NCI-H2029 treated with DMSO at 0.1 percent for 48 hours (cell line): ENCODE measurements around the gene RYR3.
A peak's percentile ranks its signal among the peaks of the same experiment; 100 is the strongest.

Source experiments
- DNase-seq: peaks from one replicate; lab custom pipeline; 2025; lab: John Stamatoyannopoulos, UW

RYR3 gene

GRCh38 chr15:33710748-33711147 lies 400.0 kb downstream of the RYR3 start:
- no peak for DNase-seq

DNA sequence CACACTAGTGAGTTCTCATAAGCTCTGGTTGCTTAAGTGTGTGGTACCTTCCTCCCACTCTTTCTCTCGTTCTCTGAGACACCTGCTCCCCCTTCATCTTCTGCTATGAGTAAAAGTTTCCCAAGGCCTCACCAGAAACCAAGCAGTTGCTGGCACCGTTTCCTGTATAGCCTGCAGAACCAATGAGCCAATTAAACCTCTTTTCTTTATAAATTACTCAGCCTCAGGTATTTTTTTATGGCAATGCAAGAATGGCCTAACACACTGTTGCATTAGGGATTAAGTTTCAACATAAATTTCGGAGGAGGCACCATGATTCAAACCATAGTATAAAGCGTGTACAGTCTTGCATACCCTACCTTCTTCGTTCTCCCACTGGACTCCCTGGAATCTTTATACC lies 405.3 kb downstream of the RYR3 start:
- no peak for DNase-seq

- DNase-seq, result no peak
Observed at GRCh38 chr15:33720952-33721351, 410.2 kb downstream of the RYR3 start.

GRCh38 chr15:33722005-33722672 lies 411.4 kb downstream of the RYR3 start:
- DNase-seq, result no peak

DNA sequence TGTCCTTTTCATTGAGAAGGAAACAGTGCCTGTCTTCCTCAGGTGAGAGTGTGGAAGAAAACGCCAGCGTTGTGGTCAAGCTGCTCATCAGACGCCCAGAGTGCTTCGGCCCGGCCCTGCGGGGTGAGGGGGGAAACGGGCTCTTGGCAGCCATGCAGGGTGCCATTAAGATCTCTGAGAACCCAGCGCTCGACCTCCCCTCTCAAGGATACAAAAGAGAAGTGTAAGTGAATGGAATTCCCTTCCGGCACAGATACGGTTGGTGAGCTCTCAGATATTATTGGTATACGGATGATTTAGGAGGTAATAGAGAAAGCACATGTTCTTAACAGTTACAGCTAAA lies 411.9 kb downstream of the RYR3 start:
- DNase-seq, result no peak

- no peak for DNase-seq
Observed at GRCh38 chr15:33724321-33725036, 413.7 kb downstream of the RYR3 start.

- no peak for DNase-seq
Observed at GRCh38 chr15:33729653-33730052, 418.9 kb downstream of the RYR3 start.

DNA sequence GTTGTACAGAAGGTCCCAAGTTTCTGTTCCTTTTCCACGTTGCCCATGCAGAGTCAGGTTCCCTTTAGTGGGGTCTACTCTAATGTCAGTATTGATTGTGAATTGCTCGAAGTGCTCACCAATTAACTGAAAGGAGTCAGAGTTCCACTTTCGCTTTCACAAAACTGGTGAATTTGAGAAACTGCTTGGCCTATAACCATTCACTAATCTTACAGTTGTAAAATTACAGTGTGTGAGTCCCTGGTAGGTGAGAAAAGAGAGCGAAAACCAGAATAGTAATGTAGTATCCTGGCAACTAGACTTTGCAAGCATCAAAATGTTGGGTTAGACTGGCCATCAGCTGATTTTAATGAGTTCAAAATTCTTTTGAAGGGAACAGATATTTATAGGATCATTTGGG lies 420.0 kb downstream of the RYR3 start:
- no peak for DNase-seq

- DNase-seq, result no peak
Observed at GRCh38 chr15:33735143-33735542, 424.4 kb downstream of the RYR3 start.

- DNase-seq, result no peak
Observed at GRCh38 chr15:33735637-33736247, 425.0 kb downstream of the RYR3 start.

DNA sequence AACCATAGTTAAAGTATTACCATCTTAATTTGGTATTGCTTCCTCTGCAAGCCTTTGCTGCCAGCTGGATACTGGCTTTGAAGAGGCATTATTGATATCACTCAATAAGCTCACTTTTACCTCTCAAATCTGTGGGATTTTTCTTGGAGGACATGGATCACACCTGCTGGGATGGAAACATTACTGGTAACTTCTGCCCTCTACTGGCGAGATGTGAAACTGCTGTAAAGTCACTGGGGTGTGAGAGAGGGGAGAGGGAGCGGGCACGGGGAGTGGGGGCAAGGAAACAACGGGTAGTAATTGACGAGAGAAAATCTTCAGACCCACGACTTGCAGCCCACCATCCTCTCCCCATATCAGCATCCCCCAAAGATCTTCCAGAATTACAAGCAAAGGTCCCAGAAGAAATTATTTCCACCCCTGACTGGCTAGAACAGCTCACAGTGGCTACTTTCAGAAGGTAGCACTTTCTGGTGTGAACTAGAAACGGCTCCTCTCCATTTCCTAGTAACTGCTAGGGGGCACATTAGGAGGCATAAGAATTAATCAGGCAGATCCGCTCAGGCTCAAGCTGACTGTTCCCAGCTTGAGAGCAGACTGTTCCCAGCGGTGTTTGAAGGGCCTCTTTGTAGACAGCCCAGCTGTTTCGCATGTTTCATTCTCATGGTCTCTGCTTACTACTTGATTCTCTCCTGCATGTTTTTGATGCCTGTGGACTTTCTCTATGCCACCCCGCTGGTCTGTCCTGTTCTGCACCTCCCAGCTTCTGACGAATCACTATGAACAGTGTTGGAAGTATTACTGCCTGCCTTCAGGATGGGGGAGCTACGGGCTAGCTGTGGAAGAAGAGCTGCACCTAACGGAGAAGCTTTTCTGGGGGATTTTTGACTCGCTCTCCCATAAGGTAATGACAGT lies 427.2 kb downstream of the RYR3 start:
- DNase-seq, result peak; percentile 7

DNA sequence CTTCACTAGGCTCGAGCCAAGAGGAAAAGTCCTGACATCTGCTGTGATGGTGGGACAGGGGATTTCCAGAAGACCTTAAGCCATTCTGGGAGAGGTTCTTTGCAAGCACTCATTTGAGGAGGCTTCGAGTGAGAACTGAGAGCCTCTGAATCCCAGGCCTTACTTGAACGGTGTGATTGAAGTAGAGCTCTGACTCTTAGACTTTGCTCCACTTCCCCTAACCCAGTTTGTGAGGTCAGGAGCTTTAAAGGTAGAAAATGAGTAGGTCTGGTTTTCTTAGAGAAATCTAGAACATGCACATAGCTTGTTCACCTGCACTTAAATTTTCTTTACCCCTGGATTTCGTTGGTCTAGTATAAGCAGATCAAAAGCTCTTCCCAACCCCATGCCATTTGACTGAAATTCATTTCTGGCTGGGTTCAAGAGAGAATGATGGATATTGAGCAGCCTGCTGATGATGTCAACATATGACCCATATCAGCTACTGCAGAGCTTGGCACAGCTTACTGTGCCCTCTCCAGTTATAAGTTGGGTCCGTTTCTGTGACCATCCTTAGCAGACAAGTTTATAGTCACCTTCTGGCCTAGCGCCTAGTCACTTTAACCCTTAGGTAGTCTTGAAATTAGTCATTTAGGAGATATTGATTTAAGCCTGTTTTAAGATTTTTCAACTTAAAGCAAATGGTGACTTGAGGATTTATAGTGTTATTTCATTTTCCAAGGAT lies 428.3 kb downstream of the RYR3 start:
- DNase-seq, result no peak

- DNase-seq, result no peak
Observed at GRCh38 chr15:33742306-33742705, 431.5 kb downstream of the RYR3 start.

DNA sequence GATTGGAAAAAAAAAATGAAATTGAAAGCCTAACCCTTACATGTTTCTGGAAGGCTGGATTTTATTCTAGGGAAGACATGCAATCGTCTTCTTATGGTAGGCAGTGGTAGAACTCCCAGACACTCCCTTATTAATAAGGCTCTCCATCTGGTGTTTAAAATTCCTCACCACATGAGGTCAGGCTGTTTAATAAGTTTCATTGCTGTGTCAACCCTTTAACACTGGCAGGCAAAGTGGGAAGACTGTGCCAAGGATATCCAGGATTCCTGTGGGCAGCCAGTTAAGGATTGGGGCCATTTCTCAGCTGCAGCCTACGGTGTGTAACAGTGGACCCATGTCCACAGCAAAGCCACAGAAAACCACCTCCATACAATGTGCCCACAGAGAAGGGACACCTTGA lies 432.0 kb downstream of the RYR3 start:
- no peak for DNase-seq

DNA sequence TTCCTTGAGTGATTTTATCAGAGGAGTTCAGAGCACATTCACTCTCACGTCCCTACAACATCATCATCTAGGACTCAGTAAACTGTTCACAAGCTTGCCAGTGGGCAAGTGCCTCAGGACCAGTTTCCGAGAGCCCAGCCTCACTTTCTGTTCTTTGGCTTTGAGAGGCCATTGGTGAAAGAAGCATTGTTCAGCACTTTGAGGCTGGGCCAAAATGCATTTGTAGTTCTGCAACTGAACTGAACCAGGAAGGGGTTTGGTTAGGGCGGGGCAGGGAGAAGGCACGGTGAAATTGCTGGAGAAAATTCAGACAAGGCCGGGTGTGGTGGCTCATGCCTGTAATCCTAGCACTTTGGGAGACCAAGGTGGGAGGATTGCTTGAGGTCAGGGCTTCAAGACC lies 435.4 kb downstream of the RYR3 start:
- no peak for DNase-seq

- no peak for DNase-seq
Observed at GRCh38 chr15:33753012-33753411, 442.2 kb downstream of the RYR3 start.

DNA sequence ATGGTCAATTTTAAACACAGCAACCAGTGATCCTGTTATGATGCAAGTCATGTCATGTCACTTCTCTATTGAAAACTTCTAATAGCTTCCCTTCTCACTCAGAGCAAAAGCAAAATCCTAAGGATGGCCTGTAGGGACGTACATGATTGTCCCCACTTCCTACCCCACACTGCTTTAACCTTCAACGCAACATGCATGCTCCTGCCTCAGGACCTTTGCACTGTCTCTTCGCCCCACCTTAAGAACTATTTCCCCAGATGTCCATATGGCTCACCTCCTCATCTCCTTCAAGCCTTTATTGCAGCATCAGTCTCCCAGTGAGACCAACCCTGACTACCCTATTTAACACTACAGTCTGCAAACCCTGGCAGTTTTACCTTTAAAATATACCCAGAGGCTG lies 443.5 kb downstream of the RYR3 start:
- no peak for DNase-seq

DNA sequence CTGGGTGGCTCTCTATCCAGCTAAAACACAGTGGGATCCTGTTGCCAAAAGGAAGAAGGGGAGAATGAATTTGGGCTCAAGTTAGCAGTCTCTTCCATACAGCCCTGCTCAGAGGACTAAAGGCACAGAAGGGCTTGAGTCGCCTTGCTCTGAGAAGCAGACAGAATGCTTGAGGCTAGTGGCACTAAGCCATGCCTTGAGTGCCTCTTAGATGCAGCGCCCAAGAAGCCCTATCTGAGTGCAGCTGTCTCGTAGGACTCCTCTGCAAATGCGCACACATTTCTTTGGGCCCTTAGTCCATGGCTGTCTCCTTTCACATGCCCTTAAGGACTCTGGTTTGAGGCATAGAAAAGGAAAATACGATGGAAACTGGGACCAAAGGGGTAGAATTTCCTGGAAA lies 446.2 kb downstream of the RYR3 start:
- DNase-seq, result no peak

DNA sequence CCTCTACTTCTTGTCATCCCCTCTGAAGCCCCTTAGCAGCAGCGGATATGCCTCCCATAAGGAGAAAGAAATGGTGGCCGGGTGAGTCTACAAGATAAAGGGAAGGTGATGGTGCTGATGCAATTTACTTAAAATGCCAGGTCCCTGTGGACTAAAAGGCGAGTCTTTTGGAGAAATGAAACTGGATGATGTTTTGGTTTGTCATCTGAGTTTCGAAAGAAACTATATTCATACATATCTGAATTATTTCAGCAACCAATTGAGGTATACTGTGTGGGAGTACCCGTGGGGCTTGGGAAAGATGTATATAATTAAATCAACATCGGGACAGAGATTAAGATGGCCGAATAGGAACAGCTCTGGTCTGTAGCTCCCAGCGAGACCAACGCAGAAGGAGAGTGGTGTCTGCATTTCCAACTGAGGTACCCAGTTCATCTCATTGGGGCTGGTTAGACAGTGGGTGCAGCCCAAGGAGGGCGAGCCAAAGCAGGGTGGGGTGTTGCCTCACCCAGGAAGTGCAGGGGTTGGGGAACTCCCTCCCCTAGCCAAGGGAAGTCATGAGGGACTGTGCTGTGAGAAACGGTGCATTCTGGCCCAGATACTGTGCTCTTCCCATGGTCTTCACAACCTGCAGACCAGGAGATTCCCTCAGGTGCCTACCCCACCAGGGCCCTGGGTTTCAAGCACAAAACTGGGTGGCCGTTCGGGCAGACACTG lies 446.9 kb downstream of the RYR3 start:
- no peak for DNase-seq

- no peak for DNase-seq
Observed at GRCh38 chr15:33766389-33766788, 455.6 kb downstream of the RYR3 start.

GRCh38 chr15:33768670-33769190 lies 458.0 kb downstream of the RYR3 start:
- no peak for DNase-seq
